Astrocyte of the cerebellum (primary cell): Measurements from ENCODE around the gene HAPSTR1.

Experiments
- DNase-seq: peaks from one replicate; pipeline ENCODE4 v3.0.0-alpha.2; 2011; ENCODE audit warnings: low read depth
- H3K4me3 ChIP-seq: 2 replicates; pipeline ENCODE4 v1.5.1; 2011; ENCODE audit warnings: mild to moderate bottlenecking, low read depth, low read length, moderate library complexity
- CTCF ChIP-seq: IDR thresholded peaks from 2 replicates; pipeline ENCODE4 v1.5.1; 2012; ENCODE audit warnings: low read length, low read depth, moderate library complexity, mild to moderate bottlenecking; ENCODE audit errors: missing control alignments
- in situ Hi-C: cut with HindIII; loops from 2 replicates; pipeline ENCODE4 v1.10.0; 2017; ENCODE audit warnings: low sequenced_read_pairs

The HAPSTR1 gene

GRCh38 chr16:9048302-9048700 is 43.1 kb upstream of the HAPSTR1 start:
- no peak for DNase-seq
- H3K4me3 ChIP-seq, result no peak overlapping the region
- TF ChIP-seq CTCF, result no peak
- in situ Hi-C loops, result loop anchor here (5.0 kb wide), 2 partner anchors 54 to 81 kb away; no protein-coding TSS in a partner anchor

DNA sequence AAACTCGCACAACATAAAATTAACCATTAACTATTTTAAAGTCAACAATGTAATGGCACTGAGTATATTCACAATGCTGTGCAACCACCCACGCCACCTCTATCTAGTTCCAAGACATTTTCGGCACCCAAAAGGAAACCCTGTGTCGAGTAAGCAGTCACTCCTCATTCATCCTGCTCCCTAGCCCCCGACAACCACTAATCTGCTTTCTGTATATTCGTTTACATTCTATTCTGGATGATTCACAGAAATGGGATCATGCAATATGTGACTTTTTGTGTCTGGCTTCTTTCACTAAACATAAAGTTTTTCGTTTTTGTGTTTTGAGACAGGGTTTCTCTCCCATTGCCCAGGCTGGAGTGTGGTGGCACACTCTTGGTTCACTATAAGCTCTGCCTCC is 42.2 kb upstream of the HAPSTR1 start:
- in situ Hi-C loops, result loop anchor here (5.0 kb wide), 2 partner anchors 53 to 82 kb away; no protein-coding TSS in a partner anchor
- DNase-seq, result no peak
- H3K4me3 ChIP-seq, result no peak overlapping the region
- TF ChIP-seq CTCF, result no peak

DNA sequence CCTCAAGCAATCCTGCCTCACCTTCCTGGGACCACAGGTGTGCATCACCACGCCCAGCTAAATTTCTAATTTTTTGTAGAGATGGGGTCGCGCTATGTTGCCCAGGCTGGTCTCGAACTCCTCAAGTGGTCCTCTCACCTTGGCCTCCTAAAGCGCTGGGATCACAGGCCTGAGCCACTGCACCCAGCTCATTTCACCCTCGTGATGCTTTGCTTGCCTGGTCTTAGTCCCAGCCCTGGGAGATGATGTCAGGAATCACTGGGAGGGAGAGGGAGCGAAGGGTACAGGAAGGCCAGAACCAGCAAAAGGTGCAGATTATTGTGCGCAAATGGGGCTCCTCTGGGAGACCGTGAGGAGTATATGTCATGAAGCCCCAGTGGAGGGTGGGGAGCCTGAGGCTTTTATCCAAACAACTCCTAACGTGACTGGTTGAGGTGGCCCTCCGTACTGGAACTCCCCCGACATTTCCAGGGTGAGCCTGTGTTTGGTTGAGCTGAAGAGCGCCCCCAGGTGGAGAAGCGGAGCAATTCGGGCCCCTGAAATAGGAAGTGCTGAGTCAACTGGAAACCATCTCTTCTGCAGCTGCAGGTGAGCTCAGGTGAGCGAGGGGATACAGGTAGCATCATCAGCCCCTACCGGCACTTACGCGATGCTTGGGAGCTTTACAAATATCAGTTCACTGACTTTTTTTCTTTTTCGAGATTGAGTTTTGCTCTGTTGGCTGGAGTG is 41.2 kb upstream of the HAPSTR1 start:
- in situ Hi-C loops, result no loop called here
- peak; percentile 56 for TF ChIP-seq CTCF
- DNase-seq, result no peak
- H3K4me3 ChIP-seq, result no peak overlapping the region

GRCh38 chr16:9053006-9053601 is 38.3 kb upstream of the HAPSTR1 start:
- H3K4me3 ChIP-seq, result no peak overlapping the region
- TF ChIP-seq CTCF, result no peak
- in situ Hi-C loops, result no loop called here
- DNase-seq, result peak; percentile 62

- no peak for DNase-seq
- H3K4me3 ChIP-seq, result no peak overlapping the region
- no peak for TF ChIP-seq CTCF
- in situ Hi-C loops, result no loop called here
These were observed 37.0 kb upstream of the HAPSTR1 start for GRCh38 chr16:9054460-9054859.

- no peak for DNase-seq
These were observed 36.3 kb upstream of the HAPSTR1 start for GRCh38 chr16:9055115-9055514.

More at GRCh38 chr16:9055115-9055514, 36.3 kb upstream of the HAPSTR1 start:
- no peak overlapping the region for H3K4me3 ChIP-seq
- in situ Hi-C loops, result no loop called here
- no peak for TF ChIP-seq CTCF
